Natural killer cell (primary cell): ENCODE measurements around the gene PDXK. TPM values are rescaled to one million over a fixed set of nuclear protein-coding genes. Genes with fewer than 3 reads are reported as not detected.
A peak's percentile ranks its signal among the peaks of the same experiment; 100 is the strongest.

Experiments used
- ATAC-seq, 3 donors: fragments of 150-1000 bp in 2 of 3; fragments of 200-7000 bp in 1 of 3; cut with Tn5 transposase; 1 replicate in 1 of 3; 2 replicates in 2 of 3; pipeline ENCODE4 v1.10.0; 2021; ENCODE audit warnings: mild to moderate bottlenecking in 2 of 3, moderate library complexity in 2 of 3
- DNase-seq, 2 donors: peaks; one replicate each; pipeline versions ENCODE4 v3.0.0 to v3.0.0-alpha.2; 2013 to 2021; ENCODE audit warnings: mixed read lengths in 1 of 2
- H3K27ac ChIP-seq: one replicate; pipeline ENCODE4 v1.5.1; 2013; ENCODE audit warnings: mild to moderate bottlenecking, low read length
- H3K27me3 ChIP-seq: one replicate; pipeline ENCODE4 v1.6.1; 2013; ENCODE audit warnings: low read length; ENCODE audit not compliant: control insufficient read depth, insufficient read depth
- H3K36me3 ChIP-seq: one replicate; pipeline ENCODE4 v1.6.1; 2013; ENCODE audit warnings: low read length; ENCODE audit not compliant: control insufficient read depth, insufficient read depth
- H3K4me1 ChIP-seq: one replicate; pipeline ENCODE4 v1.6.1; 2013; ENCODE audit warnings: low read length; ENCODE audit not compliant: control insufficient read depth, insufficient read depth
- H3K4me3 ChIP-seq: one replicate; pipeline ENCODE4 v1.5.1; 2013; ENCODE audit warnings: low read length
- H3K9me3 ChIP-seq: one replicate; pipeline ENCODE4 v1.6.1; 2013; ENCODE audit warnings: low read length; ENCODE audit not compliant: control insufficient read depth, insufficient read depth
- H3K27ac Mint-ChIP-seq, 2 donors: one replicate each; pipeline ENCODE4 v1.8.0; 2022; ENCODE audit warnings: mild to moderate bottlenecking in 2 of 2, mixed read lengths in 2 of 2, moderate library complexity in 1 of 2
- H3K27me3 Mint-ChIP-seq, 2 donors: one replicate each; pipeline ENCODE4 v1.8.0; 2022; ENCODE audit warnings: low read depth in 2 of 2, mixed read lengths in 2 of 2
- H3K36me3 Mint-ChIP-seq: one replicate; pipeline ENCODE4 v1.8.0; 2022; ENCODE audit warnings: mixed read lengths
- H3K4me1 Mint-ChIP-seq, 2 donors: one replicate each; pipeline ENCODE4 v1.8.0; 2022; ENCODE audit warnings: mixed read lengths in 2 of 2
- H3K4me3 Mint-ChIP-seq: one replicate; pipeline ENCODE4 v1.8.0; 2022; ENCODE audit warnings: mild to moderate bottlenecking, moderate library complexity, mixed read lengths
- H3K9me3 Mint-ChIP-seq, 2 donors: one replicate each; pipeline ENCODE4 v1.8.0; 2022; ENCODE audit warnings: mixed read lengths in 2 of 2
- CTCF ChIP-seq: fragments of 200-600 bp; IDR thresholded peaks from one replicate; pipeline ENCODE4 v1.8.0; 2022; ENCODE audit warnings: antibody characterized with exemption
- WGBS: methylation state at CpG from one replicate; pipeline ENCODE4 v1.1.7; 2013; ENCODE audit warnings: missing lambda C conversion rate; ENCODE audit not compliant: insufficient coverage; 5-methylcytosine and 5-hydroxymethylcytosine counted together
- intact Hi-C: fragments of 100-400 bp; cut with micrococcal nuclease; formaldehyde crosslinking; loops from one replicate; pipeline ENCODE4 v1.14.2; 2022
- total RNA-seq, 4 donors: library from RNA; stranded (reverse); fragments of 120-200 nt in 1 of 4; gene quantifications; one replicate each; pipeline versions ENCODE4 v1.2.3 to v1.2.4, GENCODE V29; 2013 to 2022

Gene PDXK
- total RNA-seq, 3 donors from 2014 or later (not counting 1 experiment from before 2014, with no cell fraction given): 73.8 to 77.0 (median 74.6) TPM

DNA sequence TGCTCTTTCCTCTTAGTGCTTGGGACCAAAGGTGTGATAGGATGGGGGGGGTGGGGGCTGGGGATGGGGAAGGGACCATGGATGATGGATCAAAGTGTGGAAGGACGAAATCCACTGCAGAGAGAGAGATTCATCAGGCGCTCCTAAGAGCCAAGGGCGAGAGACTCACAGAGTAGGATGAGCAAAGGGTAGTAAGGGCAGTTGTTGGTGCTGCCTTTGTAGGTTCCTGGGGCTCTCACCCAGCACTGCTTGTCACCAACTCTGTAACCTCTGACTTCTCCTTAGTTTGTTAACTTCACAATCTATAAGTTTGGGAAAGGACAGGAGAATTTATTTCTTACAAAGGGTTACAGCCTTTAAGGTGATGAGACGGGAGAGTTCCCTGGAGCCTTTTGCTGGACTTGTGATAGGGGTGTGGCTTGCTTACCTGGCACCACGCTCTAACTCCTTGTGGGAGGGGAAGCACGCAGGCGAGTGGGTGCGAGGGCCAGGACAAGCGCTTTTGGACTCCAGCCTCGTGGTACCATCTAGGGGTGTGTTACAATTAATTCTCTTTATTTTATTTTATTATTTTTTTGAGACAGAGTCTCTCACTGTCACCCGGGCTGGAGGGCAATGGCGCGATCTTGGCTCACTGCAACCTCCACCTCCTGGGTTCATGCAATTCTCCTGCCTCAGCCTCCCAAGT lies 1.6 kb upstream of the PDXK start:
- peak overlapping the region in 1 of 2 donors; percentile 46 for H3K27ac Mint-ChIP-seq
- no peaks in the 10 kb centered on the region for H3K9me3 Mint-ChIP-seq
- no peaks in the 10 kb centered on the region for H3K27me3 ChIP-seq
- ATAC-seq: no peak
- no peaks in the 10 kb centered on the region for H3K9me3 ChIP-seq
- H3K4me1 Mint-ChIP-seq: peaks cover 15 to 35% of the 10 kb centered on the region in 2 donors
- H3K36me3 Mint-ChIP-seq: no peaks in the 10 kb centered on the region
- TF ChIP-seq CTCF: no peak
- intact Hi-C loops: no loop called here
- no peaks in the 10 kb centered on the region for H3K36me3 ChIP-seq
- H3K4me1 ChIP-seq: peaks cover 34% of the 10 kb centered on the region
- peak overlapping the region; percentile 77 for H3K4me3 Mint-ChIP-seq
- H3K4me3 ChIP-seq: no peak overlapping the region
- DNase-seq: no peak
- WGBS: 94% methylated on average over 11 of the region's 13 CpGs
- H3K27me3 Mint-ChIP-seq: peaks cover 0 to 4% of the 10 kb centered on the region in 2 donors
- H3K27ac ChIP-seq: no peak overlapping the region

GRCh38 chr21:43717967-43718871 lies 710 bp upstream of the PDXK start:
- no peak for TF ChIP-seq CTCF
- DNase-seq (no peak), ATAC-seq (no peak)
- no peaks in the 10 kb centered on the region for H3K36me3 ChIP-seq
- Mint-ChIP-seq H3K9me3 (no peaks in the 10 kb centered on the region), H3K4me3 (peak overlapping the region; percentile 84), H3K27me3 (peaks cover 0 to 2% of the 10 kb centered on the region in 2 donors), H3K36me3 (no peaks in the 10 kb centered on the region), H3K4me1 (peaks cover 15 to 39% of the 10 kb centered on the region in 2 donors), H3K27ac (peak overlapping the region; percentile 53 to 78)
- intact Hi-C loops: no loop called here
- no peak overlapping the region for H3K27ac ChIP-seq
- H3K4me3 ChIP-seq: peak overlapping the region; percentile 39
- no peaks in the 10 kb centered on the region for H3K9me3 ChIP-seq
- H3K4me1 ChIP-seq: peaks cover 34% of the 10 kb centered on the region
- no peaks in the 10 kb centered on the region for H3K27me3 ChIP-seq
- WGBS: 29% methylated on average over 70 of the region's 70 CpGs

GRCh38 chr21:43719748-43720538 lies 1.0 kb downstream of the PDXK start:
- Mint-ChIP-seq H3K9me3 (no peaks in the 10 kb centered on the region), H3K4me1 (peaks cover 15 to 39% of the 10 kb centered on the region in 2 donors), H3K36me3 (no peaks in the 10 kb centered on the region), H3K27ac (peak overlapping the region in 1 of 2 donors; percentile 78), H3K27me3 (peaks cover 0 to 2% of the 10 kb centered on the region in 2 donors), H3K4me3 (peak overlapping the region; percentile 74)
- DNase-seq: peak; percentile 36 to 63
- Histone ChIP-seq H3K36me3 (peaks cover 11% of the 10 kb centered on the region), H3K27me3 (no peaks in the 10 kb centered on the region), H3K4me3 (peak overlapping the region; percentile 74), H3K27ac (peak overlapping the region; percentile 54), H3K4me1 (peaks cover 38% of the 10 kb centered on the region), H3K9me3 (no peaks in the 10 kb centered on the region)
- TF ChIP-seq CTCF: no peak
- 17% methylated on average over 49 of the region's 49 CpGs for WGBS
- peak; percentile 13 to 44 (median 21) for ATAC-seq
- intact Hi-C loops: loop anchor here (1.0 kb wide), 1 partner anchor 8 kb away; no protein-coding TSS in a partner anchor
